OCI-LY7 (cell line): Measurements from ENCODE around the gene EDC3. TPM values are rescaled to one million over a fixed set of nuclear protein-coding genes. Genes with fewer than 3 reads are reported as not detected.

Source experiments
- BruUV-seq: library from RNA; stranded (reverse); fragments of 400-500 nt; replicated peaks from 2 replicates; lab custom pipeline; 2021; lab: Mats Ljungman, UMichigan
- CTCF ChIA-PET: fragments of 300-600 bp; sonication (Branson Sonifier 250); formaldehyde crosslinking; loops from one replicate; lab custom pipeline; 2022; ENCODE audit warnings: antibody characterized with exemption; ENCODE audit not compliant: unreplicated experiment; lab: Charles Lee
- POLR2A ChIA-PET: fragments of 300-600 bp; sonication (Branson Sonifier 250); formaldehyde crosslinking; loops from one replicate; lab custom pipeline; 2022; ENCODE audit warnings: antibody characterized with exemption; lab: Charles Lee
- DNase-seq: peaks from one replicate; pipeline ENCODE4 v3.0.0-alpha.2; 2015; ENCODE audit warnings: low spot score
- H2AFZ ChIP-seq: fragments of 200-600 bp; sonication (generic), shearing (Covaris generic); 2 replicates; pipeline ENCODE4 v1.6.1; 2014; ENCODE audit warnings: mild to moderate bottlenecking, antibody characterized with exemption, low read length, moderate library complexity
- H3K27ac ChIP-seq: fragments of 200-600 bp; sonication (generic); 2 replicates; pipeline ENCODE4 v1.5.1; 2014; ENCODE audit warnings: mixed run types, low read depth, mild to moderate bottlenecking, moderate library complexity, low read length, inconsistent platforms; ENCODE audit not compliant: poor library complexity, severe bottlenecking
- H3K36me3 ChIP-seq: fragments of 200-600 bp; sonication (generic); 2 replicates; pipeline ENCODE4 v1.6.1; 2014; ENCODE audit warnings: mild to moderate bottlenecking, antibody characterized with exemption, low read length, moderate library complexity, mixed read lengths; ENCODE audit not compliant: insufficient read depth
- H3K4me1 ChIP-seq: fragments of 200-600 bp; sonication (generic); 2 replicates; pipeline ENCODE4 v1.5.1; 2014; ENCODE audit warnings: mild to moderate bottlenecking, low read length; ENCODE audit not compliant: insufficient read depth, poor library complexity, severe bottlenecking
- H3K4me2 ChIP-seq: fragments of 200-600 bp; sonication (generic); 2 replicates; pipeline ENCODE4 v1.6.1; 2014; ENCODE audit warnings: mild to moderate bottlenecking, low read length
- H3K4me3 ChIP-seq: fragments of 200-600 bp; sonication (generic); 2 replicates; pipeline ENCODE4 v1.5.1; 2014; ENCODE audit warnings: mild to moderate bottlenecking, low read depth, low read length; ENCODE audit not compliant: poor library complexity, severe bottlenecking
- H3K79me2 ChIP-seq: fragments of 200-600 bp; sonication (generic); 2 replicates; pipeline ENCODE4 v1.6.1; 2016; ENCODE audit warnings: low read depth, mild to moderate bottlenecking, low read length, moderate library complexity, mixed read lengths; ENCODE audit not compliant: insufficient read depth
- H3K9me2 ChIP-seq: fragments of 200-600 bp; sonication (generic); 2 replicates; pipeline ENCODE4 v1.6.1; 2016; ENCODE audit warnings: mild to moderate bottlenecking, low read length, mixed read lengths; ENCODE audit not compliant: insufficient read depth
- H3K9me3 ChIP-seq: fragments of 200-600 bp; sonication (generic); 2 replicates; pipeline ENCODE4 v1.6.1; 2014; ENCODE audit warnings: mild to moderate bottlenecking, mixed run types, low read length, mixed read lengths
- H4K20me1 ChIP-seq: fragments of 200-600 bp; sonication (generic); 2 replicates; pipeline ENCODE4 v1.6.1; 2014; ENCODE audit warnings: mild to moderate bottlenecking, antibody characterized with exemption, low read length, moderate library complexity, mixed read lengths; ENCODE audit not compliant: insufficient read depth
- EZH2phosphoT487 ChIP-seq: fragments of 200-600 bp; sonication (generic); IDR thresholded peaks from 2 replicates; pipeline ENCODE4 v1.6.1; 2018; ENCODE audit warnings: low read depth, borderline replicate concordance, mild to moderate bottlenecking, mixed run types, antibody characterized with exemption, low read length, moderate library complexity, mixed read lengths
- intact Hi-C: fragments of 100-400 bp; cut with micrococcal nuclease; formaldehyde crosslinking; loops from one replicate; pipeline ENCODE4 v1.10.0; 2022; ENCODE audit not compliant: unreplicated experiment
- total RNA-seq, 2 experiments: library from RNA; depleted of rRNA in 1 of 2; stranded (reverse); fragments of >200 nt in 1 of 2; shearing (Covaris generic) in 1 of 2; gene quantifications; 2 replicates each; pipeline ENCODE4 v1.2.3, GENCODE V29; 2014 to 2022
- TF ChIP-seq, protein P1 (sequence below): fragments of 200-600 bp; sonication (generic); conservative IDR thresholded peaks from 2 replicates; pipeline ENCODE4 v1.5.1; 2014; ENCODE audit warnings: mild to moderate bottlenecking, antibody characterized with exemption, low read length, moderate library complexity, mixed read lengths

Gene EDC3
- total RNA-seq, 2 experiments from 2014 or later = 13.4 to 51.4 TPM

DNA sequence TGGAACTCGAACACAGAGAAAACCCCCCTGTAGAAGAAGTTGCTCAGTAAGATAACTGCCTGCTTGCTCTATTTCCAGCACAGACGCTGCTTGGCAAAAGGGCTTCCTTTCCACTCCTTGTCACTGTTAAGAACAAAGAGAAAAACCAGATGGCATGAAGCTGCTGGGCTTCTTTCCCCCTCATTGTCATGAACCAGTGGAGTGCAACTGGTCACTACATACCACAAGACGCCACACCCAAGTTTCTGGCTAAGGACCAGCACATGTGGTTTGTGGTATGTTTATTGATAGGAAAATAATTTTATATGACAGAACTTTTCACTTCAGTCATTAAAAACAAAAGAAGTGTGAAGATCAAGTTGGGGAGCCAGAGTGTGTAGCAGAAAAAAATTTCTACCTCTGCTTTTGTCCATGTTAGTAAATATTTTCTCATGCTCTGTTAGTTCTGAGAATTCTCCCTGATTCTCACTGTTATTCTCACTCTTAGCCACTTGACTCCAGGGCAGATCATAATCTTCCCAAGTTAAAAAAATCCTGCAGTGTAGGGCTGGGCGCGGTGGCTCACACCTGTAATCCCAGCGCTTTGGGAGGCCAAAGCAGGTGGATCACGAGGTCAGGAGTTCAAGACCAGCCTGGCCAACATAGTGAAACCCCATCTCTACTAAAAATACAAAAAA, 42.3 kb downstream of the EDC3 start:
- no peaks in the 10 kb centered on the region for H3K79me2 ChIP-seq
- peak; percentile 26 for DNase-seq
- CTCF ChIA-PET = no interaction called here
- no peak overlapping the region for H3K4me2 ChIP-seq
- H3K9me2 ChIP-seq = no peaks in the 10 kb centered on the region
- H3K4me3 ChIP-seq = no peak overlapping the region
- POLR2A ChIA-PET = interaction anchor here (0.5 kb wide), 1 partner anchor 9 kb away, joined by 3 read pairs; no protein-coding TSS in a partner anchor
- intact Hi-C loops = no loop called here
- TF ChIP-seq, protein P1, sequence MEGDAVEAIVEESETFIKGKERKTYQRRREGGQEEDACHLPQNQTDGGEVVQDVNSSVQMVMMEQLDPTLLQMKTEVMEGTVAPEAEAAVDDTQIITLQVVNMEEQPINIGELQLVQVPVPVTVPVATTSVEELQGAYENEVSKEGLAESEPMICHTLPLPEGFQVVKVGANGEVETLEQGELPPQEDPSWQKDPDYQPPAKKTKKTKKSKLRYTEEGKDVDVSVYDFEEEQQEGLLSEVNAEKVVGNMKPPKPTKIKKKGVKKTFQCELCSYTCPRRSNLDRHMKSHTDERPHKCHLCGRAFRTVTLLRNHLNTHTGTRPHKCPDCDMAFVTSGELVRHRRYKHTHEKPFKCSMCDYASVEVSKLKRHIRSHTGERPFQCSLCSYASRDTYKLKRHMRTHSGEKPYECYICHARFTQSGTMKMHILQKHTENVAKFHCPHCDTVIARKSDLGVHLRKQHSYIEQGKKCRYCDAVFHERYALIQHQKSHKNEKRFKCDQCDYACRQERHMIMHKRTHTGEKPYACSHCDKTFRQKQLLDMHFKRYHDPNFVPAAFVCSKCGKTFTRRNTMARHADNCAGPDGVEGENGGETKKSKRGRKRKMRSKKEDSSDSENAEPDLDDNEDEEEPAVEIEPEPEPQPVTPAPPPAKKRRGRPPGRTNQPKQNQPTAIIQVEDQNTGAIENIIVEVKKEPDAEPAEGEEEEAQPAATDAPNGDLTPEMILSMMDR = no peak
- no peak for TF ChIP-seq EZH2phosphoT487
- no peaks in the 10 kb centered on the region for H3K9me3 ChIP-seq
- TSS peak; percentile 41 for BruUV-seq
- no peak overlapping the region for H2AFZ ChIP-seq
- H3K27ac ChIP-seq = no peak overlapping the region
- H4K20me1 ChIP-seq = no peaks in the 10 kb centered on the region
- no peaks in the 10 kb centered on the region for H3K4me1 ChIP-seq
- peaks cover 57% of the 10 kb centered on the region for H3K36me3 ChIP-seq

GRCh38 chr15:74651242-74651741, 44.5 kb downstream of the EDC3 start:
- Histone ChIP-seq H3K4me2 (no peak overlapping the region), H3K9me2 (no peaks in the 10 kb centered on the region), H3K36me3 (peaks cover 48% of the 10 kb centered on the region), H4K20me1 (no peaks in the 10 kb centered on the region), H3K4me3 (no peak overlapping the region), H3K79me2 (no peaks in the 10 kb centered on the region), H2AFZ (no peak overlapping the region), H3K9me3 (no peaks in the 10 kb centered on the region), H3K27ac (no peak overlapping the region), H3K4me1 (no peaks in the 10 kb centered on the region)
- ChIA-PET POLR2A (no interaction called here), CTCF (no interaction called here)
- no TSS peak for BruUV-seq
- TF ChIP-seq, protein P1 = no peak
- TF ChIP-seq EZH2phosphoT487 = no peak
- intact Hi-C loops = no loop called here
- no peak for DNase-seq
